SIG-M5 treated with dmso at 0.1 percent for 504 hours (cell line): ENCODE measurements around the gene CELA1.
A peak's percentile ranks its signal among the peaks of the same experiment; 100 is the strongest.
"Not testable (repeated sequence)": the region's sequence is repeated elsewhere in the genome, so short reads cannot be mapped to it uniquely, and the experiment has no call there.

Experiments used
- DNase-seq: peaks from one replicate; lab custom pipeline; 2025; ENCODE audit not compliant: unreplicated experiment; lab: John Stamatoyannopoulos, UW

The CELA1 gene

DNA sequence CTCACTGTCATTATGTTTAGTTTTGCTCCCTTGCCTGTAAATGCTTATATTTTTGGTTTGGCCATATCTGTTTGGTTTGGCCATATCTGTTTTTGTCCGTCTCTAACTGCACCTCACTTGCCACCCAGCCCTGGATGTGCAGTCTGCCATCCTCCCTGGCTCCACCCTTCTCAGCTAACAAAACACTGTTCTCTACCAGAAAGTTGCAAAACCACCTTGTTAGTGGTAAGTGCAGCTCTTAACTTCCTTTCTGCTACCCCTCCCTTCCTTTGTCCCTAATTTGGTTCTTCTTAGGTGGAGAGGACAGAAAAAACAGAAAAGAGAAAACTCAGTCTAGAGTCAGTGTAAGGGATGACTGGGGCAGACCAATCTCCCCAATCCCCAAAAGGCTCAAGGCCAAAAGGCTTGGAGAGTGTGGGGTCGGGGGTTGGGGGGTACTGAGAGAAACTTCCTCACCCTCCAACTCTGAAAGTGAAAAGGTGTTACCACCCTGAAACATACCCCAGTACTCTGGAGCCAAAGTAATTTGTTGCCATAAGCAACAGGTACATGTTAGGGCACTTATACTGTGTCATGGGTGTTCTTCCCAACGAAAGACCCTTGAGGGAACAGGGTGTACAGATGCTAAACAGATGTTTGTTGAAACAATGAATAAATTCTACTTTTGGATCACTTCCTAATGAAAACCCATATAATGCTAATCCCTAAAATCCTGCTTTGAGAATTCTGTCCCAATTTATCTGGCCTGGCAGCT lies 27.5 kb downstream of the CELA1 start:
- peak; percentile 96 for DNase-seq

DNA sequence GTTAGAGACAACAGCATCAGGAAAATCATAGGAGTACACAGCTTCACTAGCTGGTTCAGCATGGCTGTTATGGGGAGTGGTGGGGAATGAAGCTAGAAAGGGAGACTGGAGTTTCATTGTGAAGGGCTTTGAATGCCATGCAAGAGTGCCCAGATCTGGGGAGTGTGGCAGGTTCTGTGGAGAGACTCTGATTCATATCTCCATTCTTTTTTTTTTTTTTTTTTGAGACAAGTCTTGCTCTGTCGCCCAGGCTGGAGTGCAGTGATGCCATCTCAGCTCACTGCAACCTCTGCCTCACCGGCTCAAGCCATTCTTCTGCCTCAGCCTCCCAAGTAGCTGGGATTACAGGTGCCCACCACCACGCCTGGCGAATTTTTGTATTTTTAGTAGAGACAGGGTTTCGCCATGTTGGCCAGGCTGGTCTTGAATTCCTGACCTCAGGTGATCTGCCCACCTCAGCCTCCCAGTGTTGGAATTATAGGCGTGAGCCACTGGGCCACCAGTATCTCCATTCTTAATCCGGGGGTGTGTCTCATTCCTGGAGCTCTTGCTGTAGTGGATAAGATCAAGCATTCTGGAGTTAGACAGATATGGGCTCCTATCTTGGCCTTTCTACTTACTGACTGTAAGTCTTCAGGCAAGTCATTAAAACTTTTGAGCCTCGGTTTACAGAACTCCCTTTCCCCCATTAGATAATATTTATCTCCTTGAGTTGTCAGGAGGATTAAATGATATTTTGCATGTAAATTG lies 28.2 kb downstream of the CELA1 start:
- not testable (repeated sequence) for DNase-seq

DNA sequence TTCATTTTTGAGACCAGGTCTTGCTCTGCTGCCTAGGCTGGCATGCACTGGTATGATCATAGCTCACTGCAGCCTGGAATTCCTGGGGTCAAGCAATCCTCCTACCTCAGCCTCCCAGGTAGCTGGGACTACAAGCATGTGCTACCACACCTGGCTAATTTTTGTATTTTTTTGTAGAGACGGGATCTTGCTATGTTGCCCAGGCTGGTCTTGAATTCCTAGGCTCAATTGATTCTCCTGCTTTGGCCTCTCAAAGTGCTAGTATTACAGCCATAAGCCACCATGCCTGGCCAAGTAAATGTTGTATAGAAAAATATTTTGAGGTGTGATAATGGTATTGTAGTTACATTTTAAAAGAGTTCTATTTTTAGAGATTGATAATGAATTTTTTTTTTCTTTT lies 35.1 kb downstream of the CELA1 start:
- DNase-seq, result no peak

DNA sequence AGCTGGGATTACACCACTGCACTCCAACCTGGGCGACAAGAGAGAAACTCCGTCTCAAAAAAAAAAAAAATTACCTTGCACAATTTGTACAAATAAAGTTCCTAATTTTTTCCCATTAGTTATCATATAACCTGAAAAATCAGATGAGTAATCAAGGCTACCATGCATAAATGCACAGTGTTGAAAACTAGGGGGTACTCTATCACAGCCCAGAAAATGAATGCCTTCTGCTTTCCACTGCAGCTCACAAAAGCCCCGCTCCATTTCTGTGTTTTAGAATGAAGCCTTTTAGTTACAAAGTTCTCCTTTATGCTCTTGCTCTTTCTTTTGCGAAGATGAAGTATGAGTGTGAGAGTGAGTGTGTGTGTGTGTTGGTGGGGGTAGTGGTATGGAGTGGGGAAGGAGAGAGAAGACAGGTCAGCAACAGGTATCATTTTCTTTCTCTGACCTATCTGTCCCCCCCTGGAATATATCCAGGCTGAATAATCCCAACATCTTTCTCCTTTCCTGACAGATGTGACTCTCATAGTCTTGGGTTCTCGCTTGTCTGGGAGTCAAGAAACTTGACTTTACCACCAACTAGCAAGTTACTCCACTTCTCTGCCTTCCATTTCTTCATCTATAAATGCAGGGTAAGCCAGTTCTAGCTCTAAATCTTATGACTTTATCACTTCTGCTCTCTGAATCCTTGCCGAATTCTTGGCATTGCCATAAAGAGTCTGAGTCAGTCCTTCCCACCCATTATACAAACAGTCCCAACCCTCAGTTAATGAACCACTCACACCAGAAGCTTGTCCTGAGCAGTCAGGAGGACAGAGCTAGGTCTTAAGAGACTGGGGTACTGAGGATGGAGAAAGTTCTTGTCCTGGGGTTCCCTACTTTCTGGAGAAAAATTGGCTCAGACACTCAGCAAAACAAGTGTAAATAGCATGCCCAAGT lies 38.6 kb downstream of the CELA1 start:
- DNase-seq, result no peak

DNA sequence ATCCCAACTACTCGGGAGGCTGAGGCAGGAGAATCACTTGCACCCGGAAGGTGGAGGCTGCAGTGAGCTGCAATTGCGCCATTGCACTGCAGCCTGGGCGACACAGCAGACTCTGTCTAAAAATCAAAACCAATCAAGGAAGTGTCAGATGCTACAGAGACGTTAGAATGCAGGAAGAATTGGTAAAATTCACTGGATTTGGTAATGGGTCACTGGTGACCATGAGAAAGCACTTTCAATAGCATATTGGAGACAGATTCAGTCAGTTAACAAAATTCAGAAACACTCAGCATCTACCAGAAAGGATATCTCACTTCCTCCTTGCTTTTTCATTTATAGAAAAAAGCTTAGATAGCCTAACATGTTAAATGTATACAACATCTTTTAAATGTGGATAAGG lies 40.0 kb downstream of the CELA1 start:
- DNase-seq, result no peak

DNA sequence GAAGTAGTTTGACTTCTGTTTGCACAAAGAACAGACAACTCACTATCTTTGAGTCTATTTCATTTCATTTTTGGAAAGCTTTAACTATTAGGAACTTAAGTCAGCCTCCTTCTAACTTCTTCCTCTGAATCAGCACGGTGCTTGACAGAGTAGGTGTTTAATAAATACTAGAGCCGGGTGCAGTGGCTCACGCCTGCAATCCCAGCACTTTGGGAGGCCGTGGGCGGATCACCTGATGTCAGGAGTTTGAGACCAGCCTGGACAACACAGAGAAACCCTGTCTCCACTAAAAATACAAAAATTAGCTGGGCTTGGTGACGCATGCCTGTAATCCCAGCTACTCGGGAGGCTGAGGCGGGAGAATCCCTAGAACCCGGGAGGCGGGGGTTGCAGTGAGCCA lies 45.7 kb downstream of the CELA1 start:
- DNase-seq, result not testable (repeated sequence)

DNA sequence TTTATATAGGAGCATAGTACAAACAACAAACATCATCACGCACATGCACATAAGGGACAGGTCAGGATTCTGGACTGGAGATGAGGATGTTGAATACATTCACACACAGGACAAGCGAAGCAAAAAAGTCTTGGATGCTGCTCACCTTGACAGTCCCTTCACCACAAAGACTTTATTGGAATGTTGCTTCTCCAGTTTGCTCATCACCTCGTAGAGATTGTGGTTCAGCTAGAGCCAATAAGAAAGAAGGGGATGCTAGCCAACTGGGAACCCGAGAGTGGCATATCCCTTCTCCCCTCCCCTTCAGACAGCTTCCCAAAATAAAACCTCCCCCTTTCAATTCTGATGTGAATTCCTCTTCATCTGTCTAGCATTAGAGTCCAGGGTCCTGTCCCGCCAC lies 50.8 kb downstream of the CELA1 start:
- DNase-seq, result no peak

DNA sequence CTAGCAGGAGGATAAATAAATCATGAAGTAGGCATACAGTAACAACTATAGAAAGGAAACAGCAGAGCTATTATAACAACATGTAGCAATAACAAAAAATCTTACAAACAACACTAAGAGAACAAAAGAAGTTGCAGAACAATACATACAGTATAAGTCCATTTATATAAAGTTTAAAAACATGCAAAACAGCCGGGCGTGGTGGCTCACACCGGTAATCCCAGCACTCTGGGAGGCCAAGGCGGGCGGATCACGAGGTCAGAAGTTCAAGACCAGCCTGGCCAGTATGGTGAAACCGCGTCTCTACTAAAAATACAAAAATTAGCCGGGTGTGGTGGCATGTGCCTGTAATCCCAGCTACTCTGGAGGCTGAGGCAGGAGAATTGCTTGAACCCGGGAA lies 52.4 kb downstream of the CELA1 start:
- not testable (repeated sequence) for DNase-seq

DNA sequence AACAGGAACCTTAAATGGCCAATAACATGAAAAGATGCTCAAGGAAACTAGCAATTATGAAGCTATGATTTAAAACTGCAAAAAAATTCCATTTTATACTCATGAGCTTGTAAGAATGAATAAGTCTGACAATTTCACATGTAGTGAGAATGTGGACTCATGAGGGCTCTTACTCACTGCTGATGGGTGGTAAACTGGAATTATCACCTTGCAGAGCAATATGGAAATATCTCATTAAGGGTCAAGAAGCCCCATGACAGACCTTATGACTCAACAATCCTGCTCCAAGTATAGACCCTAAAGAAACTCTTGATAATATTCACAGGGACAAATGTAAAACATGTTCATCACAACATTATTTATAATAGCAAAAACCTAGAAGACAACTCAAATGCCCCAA lies 52.8 kb downstream of the CELA1 start:
- no peak for DNase-seq

DNA sequence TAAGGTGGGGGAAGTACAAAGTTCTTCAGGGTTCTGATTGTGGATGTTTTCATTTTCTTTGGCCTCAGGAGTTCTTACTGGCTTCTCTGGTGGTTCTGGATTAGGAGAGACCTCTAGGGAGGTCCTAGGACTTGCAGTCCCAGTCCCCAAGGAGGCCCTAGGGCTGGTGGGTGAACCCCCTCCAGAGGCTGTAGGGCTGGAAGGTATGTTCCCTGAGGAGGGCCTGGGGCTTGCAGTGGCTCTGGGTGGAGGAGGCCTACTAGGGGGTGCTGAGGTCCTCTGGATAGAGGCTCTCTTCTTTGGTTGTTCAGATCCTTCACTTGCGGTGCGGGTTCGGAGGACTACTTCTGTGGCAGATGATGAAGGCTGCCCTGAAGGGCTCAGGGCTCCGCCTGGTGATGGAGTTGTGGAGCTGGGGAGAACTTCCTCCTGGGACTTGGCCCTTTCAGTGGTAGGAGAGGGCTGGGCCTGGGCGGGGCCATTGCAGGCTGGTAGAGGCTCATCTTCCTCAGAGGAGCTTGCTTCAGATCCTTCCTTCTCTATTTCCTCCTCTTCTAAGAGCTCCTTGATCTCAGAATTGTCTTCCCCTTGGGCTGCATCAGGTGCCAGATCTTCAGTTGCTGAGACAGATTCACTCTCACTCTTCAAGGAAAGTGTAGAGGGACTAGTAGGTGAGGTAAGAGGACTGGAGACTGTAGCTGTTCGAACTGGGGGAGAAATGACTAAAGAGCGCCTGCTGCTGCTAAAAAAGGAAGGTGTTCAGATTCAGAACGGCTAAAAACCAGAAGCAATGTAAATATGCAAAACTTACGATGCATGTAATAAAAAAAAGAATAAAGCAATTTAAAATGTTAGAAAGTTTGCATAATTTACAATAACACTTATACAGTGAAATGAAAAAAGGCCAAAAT lies 54.6 kb downstream of the CELA1 start:
- peak; percentile 91 for DNase-seq

DNA sequence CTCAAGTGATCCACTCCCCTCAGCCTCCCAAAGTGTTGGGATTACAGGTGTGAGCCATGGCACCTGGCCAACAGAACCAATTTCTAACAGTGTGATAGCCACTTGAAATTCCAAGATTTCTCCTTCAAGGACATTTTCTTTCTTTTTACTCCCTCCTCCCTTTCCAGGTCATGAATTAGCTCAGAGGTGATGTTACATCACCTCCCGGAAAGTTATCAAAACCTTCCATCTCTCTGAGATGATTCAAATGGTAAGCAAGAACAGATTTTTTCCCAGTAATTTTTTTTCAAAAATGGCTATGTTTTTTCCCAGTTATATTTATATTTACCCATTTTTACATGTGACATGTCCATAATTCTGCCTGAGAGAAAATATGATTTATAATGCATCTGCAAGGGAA lies 60.6 kb downstream of the CELA1 start:
- DNase-seq, result no peak

DNA sequence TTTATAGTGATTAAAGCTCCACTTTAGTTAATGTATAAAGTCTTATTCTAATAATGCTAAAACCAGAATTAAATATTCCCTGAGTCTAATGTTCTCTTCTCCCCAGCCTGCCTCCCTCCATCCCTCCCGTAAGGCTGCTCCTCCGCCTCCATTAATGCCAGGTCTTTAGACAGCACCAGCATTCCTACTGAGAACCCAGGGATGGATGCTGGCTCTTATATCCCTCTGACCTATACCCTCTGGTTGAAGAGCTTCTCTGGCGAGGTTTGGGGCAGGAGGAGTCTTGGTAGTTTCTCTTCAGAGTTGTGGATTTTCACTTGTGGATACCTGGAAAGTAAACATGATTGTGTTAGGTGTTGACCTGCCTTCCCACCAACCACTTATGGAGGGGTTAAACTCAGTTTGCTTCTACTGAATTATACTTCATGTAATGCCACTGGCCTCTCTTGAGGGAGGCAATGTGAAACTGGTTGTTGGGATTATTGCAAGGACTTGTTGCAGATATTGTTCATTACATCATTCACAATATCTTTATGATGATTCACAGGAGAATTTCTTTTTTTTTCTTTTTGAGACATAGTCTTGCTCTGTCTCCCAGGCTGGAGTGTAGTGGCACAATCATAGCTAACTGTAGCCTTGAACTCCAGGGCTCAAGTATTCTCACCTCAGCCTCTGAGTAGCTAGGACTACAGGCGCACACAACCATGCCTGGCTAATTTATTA lies 65.1 kb downstream of the CELA1 start:
- no peak for DNase-seq
